HL-60 (cell line): ENCODE results near the gene ABCA6.

ENCODE experiments used
- DNase-seq, 2 experiments: peaks; one replicate each; pipeline ENCODE4 v3.0.0-alpha.2; 2010 to 2020; ENCODE audit warnings: low read depth in 1 of 2, low spot score in 1 of 2
- H3K27ac ChIP-seq: fragments of 250-450 bp; sonication (Bioruptor Pico); replicated peaks from 2 replicates; pipeline ENCODE4 v1.5.1; 2020; ENCODE audit warnings: mild to moderate bottlenecking, moderate library complexity
- H3K27me3 ChIP-seq: fragments of 250-450 bp; sonication (Bioruptor Pico); 2 replicates; pipeline ENCODE4 v1.5.1; 2021; ENCODE audit warnings: mild to moderate bottlenecking, moderate library complexity; ENCODE audit not compliant: insufficient read depth, poor library complexity, severe bottlenecking
- H3K4me3 ChIP-seq: replicated peaks from 2 replicates; pipeline ENCODE4 v1.5.1; 2011; ENCODE audit warnings: mild to moderate bottlenecking, control low read depth, low read length; ENCODE audit not compliant: insufficient read depth
- GABPA ChIP-seq: IDR thresholded peaks from 2 replicates; pipeline ENCODE4 v1.6.1; 2012; ENCODE audit warnings: low read depth
- POLR2AphosphoS5 ChIP-seq: IDR thresholded peaks from 2 replicates; pipeline ENCODE4 v1.6.1; 2012; ENCODE audit warnings: low read depth
- SPI1 ChIP-seq: IDR thresholded peaks from 2 replicates; pipeline ENCODE4 v1.6.1; 2012; ENCODE audit warnings: low read depth, mild to moderate bottlenecking, borderline replicate concordance
- TF ChIP-seq, protein P1 (sequence below): IDR thresholded peaks from 2 replicates; pipeline ENCODE4 v1.6.1; 2012; ENCODE audit warnings: low read depth; ENCODE audit not compliant: insufficient replicate concordance
- TF ChIP-seq, protein P2 (sequence below): IDR thresholded peaks from one replicate; pipeline ENCODE4 v1.5.1; 2011; ENCODE audit warnings: low read length, control low read depth, inconsistent platforms; ENCODE audit not compliant: insufficient read depth

Gene ABCA6

DNA sequence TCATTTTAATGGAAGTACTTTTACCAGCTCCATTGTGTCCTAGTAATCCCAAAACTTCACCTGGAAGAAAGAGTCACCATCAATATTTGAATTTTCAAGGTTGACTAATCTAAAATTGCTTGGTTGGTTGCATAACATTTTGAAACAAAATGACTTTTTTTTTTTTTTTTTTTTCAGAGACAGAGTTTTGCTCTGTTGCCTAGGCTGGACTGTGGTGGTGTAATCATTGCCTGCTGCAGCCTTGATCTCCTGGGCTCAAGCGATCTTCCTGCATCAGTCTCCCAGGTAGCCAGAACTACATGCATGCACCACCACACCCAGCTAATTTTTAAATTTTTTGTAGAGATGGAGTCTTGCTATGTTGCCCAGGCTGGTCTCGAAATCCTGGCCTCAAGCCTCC lies 12.6 kb upstream of the ABCA6 start:
- DNase-seq = no peak
- Histone ChIP-seq H3K4me3 (no peak overlapping the region), H3K27me3 (no peaks in the 10 kb centered on the region), H3K27ac (no peak overlapping the region)
- no peak for TF ChIP-seq POLR2AphosphoS5
- TF ChIP-seq, protein P1, sequence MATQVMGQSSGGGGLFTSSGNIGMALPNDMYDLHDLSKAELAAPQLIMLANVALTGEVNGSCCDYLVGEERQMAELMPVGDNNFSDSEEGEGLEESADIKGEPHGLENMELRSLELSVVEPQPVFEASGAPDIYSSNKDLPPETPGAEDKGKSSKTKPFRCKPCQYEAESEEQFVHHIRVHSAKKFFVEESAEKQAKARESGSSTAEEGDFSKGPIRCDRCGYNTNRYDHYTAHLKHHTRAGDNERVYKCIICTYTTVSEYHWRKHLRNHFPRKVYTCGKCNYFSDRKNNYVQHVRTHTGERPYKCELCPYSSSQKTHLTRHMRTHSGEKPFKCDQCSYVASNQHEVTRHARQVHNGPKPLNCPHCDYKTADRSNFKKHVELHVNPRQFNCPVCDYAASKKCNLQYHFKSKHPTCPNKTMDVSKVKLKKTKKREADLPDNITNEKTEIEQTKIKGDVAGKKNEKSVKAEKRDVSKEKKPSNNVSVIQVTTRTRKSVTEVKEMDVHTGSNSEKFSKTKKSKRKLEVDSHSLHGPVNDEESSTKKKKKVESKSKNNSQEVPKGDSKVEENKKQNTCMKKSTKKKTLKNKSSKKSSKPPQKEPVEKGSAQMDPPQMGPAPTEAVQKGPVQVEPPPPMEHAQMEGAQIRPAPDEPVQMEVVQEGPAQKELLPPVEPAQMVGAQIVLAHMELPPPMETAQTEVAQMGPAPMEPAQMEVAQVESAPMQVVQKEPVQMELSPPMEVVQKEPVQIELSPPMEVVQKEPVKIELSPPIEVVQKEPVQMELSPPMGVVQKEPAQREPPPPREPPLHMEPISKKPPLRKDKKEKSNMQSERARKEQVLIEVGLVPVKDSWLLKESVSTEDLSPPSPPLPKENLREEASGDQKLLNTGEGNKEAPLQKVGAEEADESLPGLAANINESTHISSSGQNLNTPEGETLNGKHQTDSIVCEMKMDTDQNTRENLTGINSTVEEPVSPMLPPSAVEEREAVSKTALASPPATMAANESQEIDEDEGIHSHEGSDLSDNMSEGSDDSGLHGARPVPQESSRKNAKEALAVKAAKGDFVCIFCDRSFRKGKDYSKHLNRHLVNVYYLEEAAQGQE = no peak
- no peak for TF ChIP-seq GABPA
- no peak for TF ChIP-seq SPI1

DNA sequence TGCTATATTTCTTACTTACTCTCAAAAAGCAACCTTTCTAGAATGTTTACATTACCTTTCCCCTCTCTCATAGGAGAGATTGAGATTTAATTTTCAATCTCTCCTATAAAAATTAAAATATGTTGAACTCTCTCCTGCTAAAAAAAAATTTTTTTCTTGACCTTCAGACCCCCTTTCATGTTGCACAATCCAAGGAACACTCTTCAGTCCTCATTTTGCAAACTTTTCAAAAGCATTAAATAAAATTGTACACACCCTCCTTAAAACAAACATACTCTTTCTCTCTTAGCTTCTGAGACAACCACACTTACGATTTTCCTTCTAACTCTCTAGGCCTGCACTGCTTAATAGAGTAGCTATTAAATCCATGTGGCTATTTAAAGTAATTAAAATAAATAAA lies 8.6 kb upstream of the ABCA6 start:
- TF ChIP-seq GABPA (no peak), SPI1 (no peak), POLR2AphosphoS5 (no peak)
- TF ChIP-seq, protein P2, sequence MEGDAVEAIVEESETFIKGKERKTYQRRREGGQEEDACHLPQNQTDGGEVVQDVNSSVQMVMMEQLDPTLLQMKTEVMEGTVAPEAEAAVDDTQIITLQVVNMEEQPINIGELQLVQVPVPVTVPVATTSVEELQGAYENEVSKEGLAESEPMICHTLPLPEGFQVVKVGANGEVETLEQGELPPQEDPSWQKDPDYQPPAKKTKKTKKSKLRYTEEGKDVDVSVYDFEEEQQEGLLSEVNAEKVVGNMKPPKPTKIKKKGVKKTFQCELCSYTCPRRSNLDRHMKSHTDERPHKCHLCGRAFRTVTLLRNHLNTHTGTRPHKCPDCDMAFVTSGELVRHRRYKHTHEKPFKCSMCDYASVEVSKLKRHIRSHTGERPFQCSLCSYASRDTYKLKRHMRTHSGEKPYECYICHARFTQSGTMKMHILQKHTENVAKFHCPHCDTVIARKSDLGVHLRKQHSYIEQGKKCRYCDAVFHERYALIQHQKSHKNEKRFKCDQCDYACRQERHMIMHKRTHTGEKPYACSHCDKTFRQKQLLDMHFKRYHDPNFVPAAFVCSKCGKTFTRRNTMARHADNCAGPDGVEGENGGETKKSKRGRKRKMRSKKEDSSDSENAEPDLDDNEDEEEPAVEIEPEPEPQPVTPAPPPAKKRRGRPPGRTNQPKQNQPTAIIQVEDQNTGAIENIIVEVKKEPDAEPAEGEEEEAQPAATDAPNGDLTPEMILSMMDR = no peak
- TF ChIP-seq, protein P1 = no peak
- DNase-seq = no peak
- H3K27ac ChIP-seq = no peak overlapping the region
- no peak overlapping the region for H3K4me3 ChIP-seq
- H3K27me3 ChIP-seq = no peaks in the 10 kb centered on the region

DNA sequence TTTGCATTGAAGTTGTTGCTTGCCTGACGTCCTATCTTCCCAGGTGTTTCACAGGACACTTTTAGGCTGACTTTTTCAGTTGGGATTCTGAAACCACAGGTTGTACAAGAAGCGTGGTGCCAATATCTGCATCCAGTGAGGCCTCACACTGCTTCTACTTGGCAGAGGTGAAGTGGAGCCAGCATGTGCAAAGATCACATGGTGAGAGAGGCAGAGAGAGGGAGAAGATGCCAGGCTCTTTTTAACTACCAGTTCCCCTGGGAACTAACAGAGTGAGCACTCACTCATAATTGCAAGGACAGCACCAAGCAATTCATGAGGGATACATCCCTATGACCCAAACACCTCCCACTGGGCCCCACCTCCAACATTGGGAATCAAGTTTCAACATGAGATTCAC lies 5.8 kb upstream of the ABCA6 start:
- no peak for DNase-seq
- Histone ChIP-seq H3K4me3 (no peak overlapping the region), H3K27ac (no peak overlapping the region), H3K27me3 (no peaks in the 10 kb centered on the region)
- TF ChIP-seq, protein P2 = no peak
- TF ChIP-seq, protein P1 = no peak
- TF ChIP-seq POLR2AphosphoS5 = no peak
- TF ChIP-seq SPI1 = no peak
- TF ChIP-seq GABPA = no peak
